Measurements from ENCODE around the gene CNNM3. TPM values are rescaled to one million over a fixed set of nuclear protein-coding genes. Genes with fewer than 3 reads are reported as not detected.

CNNM3 gene
- total and polyA plus RNA-seq, 12 donors: 4.0 to 18.3 (median 13.1) TPM

GRCh38 chr2:96853321-96853720, 37.3 kb downstream of the CNNM3 start:
- Histone ChIP-seq H3K4me3 (no peak overlapping the region), H3K27ac (no peak overlapping the region), H3K36me3 (peaks cover 0 to 66% (median 21%) of the 10 kb centered on the region in 9 donors), H3K9me3 (no peaks in the 10 kb centered on the region), H3K4me1 (peaks cover 5 to 18% (median 13%) of the 10 kb centered on the region in 9 donors), H3K27me3 (no peaks in the 10 kb centered on the region)
- TF ChIP-seq CTCF (IDR thresholded peaks at IDR 0.05): no peak
- intact Hi-C loops (cut with DNase I): loop anchor here in 2 of 10 donors (5.0 to 10.0 kb wide), 2 partner anchors 114 to 261 kb away; partner anchors contain the start of gene ANKRD36 (in 1 of the 2)
- ATAC-seq: no peak
- 95 to 96% methylated on average over 15 of the region's 15 CpGs for WGBS, 2 donors
- no peak for DNase-seq

DNA sequence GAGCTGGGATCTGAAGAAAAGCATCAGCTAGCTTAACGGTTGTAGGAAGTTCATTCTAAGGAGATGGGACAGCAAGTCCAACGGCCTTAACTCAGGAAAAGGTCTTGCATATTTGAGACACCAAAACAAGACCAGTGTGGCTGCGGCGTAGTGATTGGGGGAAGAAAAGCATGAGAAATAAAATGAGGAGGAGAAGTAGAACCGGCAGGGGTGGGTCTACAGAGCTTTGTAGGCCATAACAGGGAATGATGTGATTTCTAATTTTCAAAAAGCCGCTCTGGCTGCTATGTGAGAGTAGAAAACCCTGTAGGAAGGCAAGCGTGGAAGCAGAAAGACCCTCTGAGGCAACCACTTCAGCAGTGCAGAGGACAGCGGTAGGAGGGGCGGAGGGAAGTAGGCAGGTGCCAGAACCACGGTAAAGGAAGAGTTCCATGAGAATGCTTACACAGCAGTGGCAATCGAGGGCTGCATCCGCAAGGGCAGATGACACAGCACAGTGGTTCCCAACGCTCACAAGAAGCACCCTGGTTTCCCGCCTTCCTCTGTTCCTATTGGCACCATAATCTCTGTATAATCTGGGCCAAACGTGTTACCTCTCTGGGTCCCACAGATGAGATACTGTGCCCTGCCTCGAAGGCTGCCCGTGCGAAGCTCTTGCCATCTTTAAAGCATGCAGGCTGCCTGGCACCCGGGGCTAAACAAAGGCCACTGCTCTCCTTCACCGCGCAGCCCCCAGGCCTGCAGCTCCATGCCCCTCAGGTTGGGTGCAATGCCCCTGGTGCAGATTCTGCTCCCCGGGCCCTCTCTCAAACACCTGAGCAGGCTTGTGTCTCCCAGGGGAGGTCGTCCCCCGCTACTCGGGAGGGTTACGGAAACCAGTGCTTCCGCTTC, 41.0 kb downstream of the CNNM3 start:
- no peak for DNase-seq

GRCh38 chr2:96857667-96858372, 41.8 kb downstream of the CNNM3 start, which contains the start of gene ANKRD39:
TSS of gene ANKRD39 (minus strand) at chr2:96858016. CDS start at chr2:96857987, 29 bp downstream.
- ATAC-seq: peak; percentile 91 to 97 (median 94)
- peak; percentile 74 to 100 (median 92) for TF ChIP-seq CTCF (IDR thresholded peaks at IDR 0.05)
- 0 to 1% methylated on average over 80 to 81 of the region's 81 CpGs for WGBS, 2 donors
- Histone ChIP-seq H3K4me1 (peaks cover 18 to 55% (median 48%) of the 10 kb centered on the region in 9 donors), H3K27me3 (peaks cover 0 to 6% (median 0%) of the 10 kb centered on the region in 7 donors), H3K36me3 (peaks cover 0 to 51% (median 26%) of the 10 kb centered on the region in 9 donors), H3K27ac (peak within 1 kb of the TSS; percentile 55 to 90 (median 84)), H3K9me3 (no peaks in the 10 kb centered on the region), H3K4me3 (peak within 1 kb of the TSS; percentile 76 to 95 (median 80))
- intact Hi-C loops (cut with DNase I): loop anchor here (1.0 to 10.0 kb wide), 10 partner anchors 41 to 257 kb away; partner anchors contain the start of genes ANKRD36 (in 2 of the 10), CNNM3 (in 2 of the 10) and KANSL3 (in 1 of the 10)
- peak; percentile 98 for DNase-seq

More for the DNA sequence above, 41.0 kb downstream of the CNNM3 start:
- TF ChIP-seq CTCF (IDR thresholded peaks at IDR 0.05): no peak
- intact Hi-C loops (cut with DNase I): loop anchor here in 7 of 10 donors (5.0 to 10.0 kb wide), 6 partner anchors 40 to 258 kb away; partner anchors contain the start of genes ANKRD36 (in 2 of the 7), CNNM3 (in 2 of the 7) and KANSL3 (in 1 of the 7)
- H3K4me3 ChIP-seq: peak overlapping the region; percentile 76 to 95 (median 80)
- peaks cover 18 to 55% (median 48%) of the 10 kb centered on the region in 9 donors for H3K4me1 ChIP-seq
- H3K27ac ChIP-seq: peak overlapping the region in 9 of 10 donors; percentile 72 to 90 (median 85)
- peak in 3 of 8 donors; percentile 0 to 1 (median 0) for ATAC-seq
- H3K36me3 ChIP-seq: peaks cover 0 to 51% (median 21%) of the 10 kb centered on the region in 9 donors
- H3K9me3 ChIP-seq: no peaks in the 10 kb centered on the region
- H3K27me3 ChIP-seq: peaks cover 0 to 6% (median 0%) of the 10 kb centered on the region in 7 donors
- 17 to 22% methylated on average over 27 of the region's 27 CpGs for WGBS, 2 donors
